OCI-LY1 (cell line): ENCODE measurements around the gene VAMP5.

ENCODE experiments used
- EZH2 ChIP-seq: fragments of 200-600 bp; sonication (generic), shearing (Covaris generic); IDR thresholded peaks from 2 replicates; pipeline ENCODE4 v1.8.0; 2017; ENCODE audit warnings: borderline replicate concordance, mixed run types, mild to moderate bottlenecking, antibody characterized with exemption, low read length, moderate library complexity, mixed read lengths
- TF ChIP-seq, protein P1 (sequence below): fragments of 200-600 bp; sonication (generic), shearing (Covaris generic); IDR thresholded peaks from 2 replicates; pipeline ENCODE4 v1.5.1; 2017; ENCODE audit warnings: mild to moderate bottlenecking, antibody characterized with exemption, low read length, moderate library complexity, mixed read lengths

DNA sequence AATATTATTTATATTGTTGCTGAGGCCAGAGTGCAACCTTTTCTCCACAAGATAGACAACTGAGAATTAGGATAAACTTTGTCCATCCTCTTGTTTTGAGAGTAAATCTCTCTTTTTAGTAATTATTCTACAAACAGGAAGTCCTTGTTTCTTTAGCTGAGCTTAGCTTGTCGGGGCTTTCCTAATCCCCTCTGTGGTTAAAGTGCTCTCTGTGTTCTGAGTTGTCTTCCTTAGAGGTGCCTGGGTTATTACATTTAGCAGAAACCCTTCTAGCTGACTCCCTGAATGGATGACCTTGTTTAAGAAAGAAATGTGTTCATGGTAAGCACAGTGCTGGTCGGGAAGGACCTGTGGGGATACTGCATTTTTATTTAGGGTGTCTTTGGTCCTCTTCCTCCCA is 44.4 kb downstream of the VAMP5 start:
- TF ChIP-seq, protein P1, sequence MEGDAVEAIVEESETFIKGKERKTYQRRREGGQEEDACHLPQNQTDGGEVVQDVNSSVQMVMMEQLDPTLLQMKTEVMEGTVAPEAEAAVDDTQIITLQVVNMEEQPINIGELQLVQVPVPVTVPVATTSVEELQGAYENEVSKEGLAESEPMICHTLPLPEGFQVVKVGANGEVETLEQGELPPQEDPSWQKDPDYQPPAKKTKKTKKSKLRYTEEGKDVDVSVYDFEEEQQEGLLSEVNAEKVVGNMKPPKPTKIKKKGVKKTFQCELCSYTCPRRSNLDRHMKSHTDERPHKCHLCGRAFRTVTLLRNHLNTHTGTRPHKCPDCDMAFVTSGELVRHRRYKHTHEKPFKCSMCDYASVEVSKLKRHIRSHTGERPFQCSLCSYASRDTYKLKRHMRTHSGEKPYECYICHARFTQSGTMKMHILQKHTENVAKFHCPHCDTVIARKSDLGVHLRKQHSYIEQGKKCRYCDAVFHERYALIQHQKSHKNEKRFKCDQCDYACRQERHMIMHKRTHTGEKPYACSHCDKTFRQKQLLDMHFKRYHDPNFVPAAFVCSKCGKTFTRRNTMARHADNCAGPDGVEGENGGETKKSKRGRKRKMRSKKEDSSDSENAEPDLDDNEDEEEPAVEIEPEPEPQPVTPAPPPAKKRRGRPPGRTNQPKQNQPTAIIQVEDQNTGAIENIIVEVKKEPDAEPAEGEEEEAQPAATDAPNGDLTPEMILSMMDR = no peak
- no peak for TF ChIP-seq EZH2
